HG03460 (cell line): ENCODE data around the gene ADAM23.

Source experiments
- ATAC-seq: cut with Tn5 transposase; IDR thresholded peaks from one replicate; pipeline ENCODE4 v1.9.1; 2021; ENCODE audit not compliant: unreplicated experiment

Gene ADAM23

GRCh38 chr2:206561962-206562361 is 118.6 kb downstream of the ADAM23 start:
- ATAC-seq, result no peak

- ATAC-seq, result no peak
These were observed 119.0 kb downstream of the ADAM23 start for GRCh38 chr2:206562375-206562774.

- no peak for ATAC-seq
These were observed 120.0 kb downstream of the ADAM23 start for GRCh38 chr2:206563374-206563773.

GRCh38 chr2:206565666-206566065 is 122.3 kb downstream of the ADAM23 start:
- no peak for ATAC-seq

GRCh38 chr2:206569470-206569869 is 126.1 kb downstream of the ADAM23 start:
- no peak for ATAC-seq

GRCh38 chr2:206570199-206570598 is 126.9 kb downstream of the ADAM23 start:
- ATAC-seq, result no peak

DNA sequence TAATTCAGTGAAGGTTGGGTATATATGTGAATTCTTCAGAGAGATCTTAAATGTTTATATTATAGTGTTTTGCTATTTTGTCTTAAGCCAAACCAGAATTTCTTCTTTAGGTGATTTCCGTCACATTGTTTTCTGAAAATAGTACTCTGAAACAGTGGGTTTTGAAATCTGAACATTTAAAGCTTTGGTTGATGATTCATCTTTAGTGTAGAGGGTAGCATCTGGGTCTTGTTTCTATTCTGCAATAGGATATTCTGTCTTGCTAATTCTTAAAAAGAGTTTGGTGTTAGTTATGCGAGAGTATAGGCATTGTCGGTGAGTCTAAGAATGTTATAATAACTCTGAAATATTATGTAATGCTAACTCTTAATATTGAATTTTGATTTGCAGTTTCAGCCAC is 129.4 kb downstream of the ADAM23 start:
- no peak for ATAC-seq

DNA sequence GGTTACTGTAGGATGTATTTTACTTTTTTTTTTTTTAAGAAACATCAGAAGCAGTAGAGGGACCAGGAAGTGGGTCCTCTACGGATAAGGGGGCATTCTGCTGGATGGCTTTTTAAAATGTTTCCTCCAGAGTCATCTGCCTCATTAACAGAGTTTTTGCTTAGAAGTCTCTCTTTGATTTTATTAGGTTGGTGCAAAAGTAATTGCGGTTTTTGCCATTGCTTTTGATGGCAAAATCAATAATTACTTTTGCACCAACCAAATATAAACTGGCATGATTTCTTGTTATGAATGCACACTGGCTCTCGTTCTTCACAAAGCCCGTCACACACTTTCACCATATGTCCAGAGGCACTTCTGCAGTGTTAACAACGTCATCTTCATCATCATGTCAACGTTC is 130.5 kb downstream of the ADAM23 start:
- no peak for ATAC-seq

GRCh38 chr2:206584323-206585116 is 141.2 kb downstream of the ADAM23 start:
- ATAC-seq, result no peak

GRCh38 chr2:206585335-206585734 is 142.0 kb downstream of the ADAM23 start:
- ATAC-seq, result no peak

GRCh38 chr2:206586609-206587008 is 143.3 kb downstream of the ADAM23 start:
- no peak for ATAC-seq

DNA sequence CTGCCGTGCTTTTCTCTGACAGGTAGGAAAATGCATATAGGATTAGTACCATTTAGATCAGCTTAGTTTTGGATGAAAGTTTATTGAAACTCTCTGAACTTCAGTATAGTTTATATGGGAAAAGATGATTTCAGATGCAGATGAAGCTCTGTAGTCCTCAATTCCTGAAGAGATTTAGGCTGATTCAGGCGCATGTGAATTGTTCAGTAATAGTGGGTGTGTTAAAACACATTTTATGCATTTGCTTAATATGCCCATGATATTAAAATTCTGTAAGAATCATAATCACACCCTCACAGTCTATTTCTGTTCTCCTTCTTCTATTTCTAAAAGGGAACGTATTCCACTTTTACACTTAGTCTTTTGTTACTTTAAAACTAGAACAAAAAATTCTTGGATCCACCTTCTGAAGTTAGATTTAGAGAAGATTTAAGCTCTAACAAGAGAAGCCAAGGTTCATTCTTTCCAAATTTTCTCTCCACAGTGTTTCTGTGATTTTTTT is 154.4 kb downstream of the ADAM23 start:
- no peak for ATAC-seq

DNA sequence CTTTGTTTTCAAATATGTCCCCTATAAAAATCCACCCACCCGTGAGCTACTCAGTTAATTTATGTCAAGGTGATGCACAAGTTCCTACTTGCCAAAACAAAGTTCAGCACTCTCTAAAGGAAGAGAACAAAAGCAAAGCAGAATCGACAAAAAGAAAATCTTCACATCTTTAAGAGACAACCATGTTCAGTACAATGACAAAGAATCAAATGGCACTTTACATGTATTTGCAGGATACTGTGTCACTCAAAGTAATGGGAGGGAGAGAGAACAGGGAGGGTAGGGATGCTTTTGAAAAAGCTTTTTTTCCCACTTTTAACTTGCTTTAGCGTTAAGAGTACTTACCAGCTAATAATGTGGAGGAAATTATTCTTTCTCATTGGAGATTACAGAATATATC is 159.9 kb downstream of the ADAM23 start:
- no peak for ATAC-seq

- ATAC-seq, result no peak
These were observed 167.1 kb downstream of the ADAM23 start for GRCh38 chr2:206610451-206610850.

GRCh38 chr2:206611191-206611590 is 167.9 kb downstream of the ADAM23 start:
- ATAC-seq, result no peak

DNA sequence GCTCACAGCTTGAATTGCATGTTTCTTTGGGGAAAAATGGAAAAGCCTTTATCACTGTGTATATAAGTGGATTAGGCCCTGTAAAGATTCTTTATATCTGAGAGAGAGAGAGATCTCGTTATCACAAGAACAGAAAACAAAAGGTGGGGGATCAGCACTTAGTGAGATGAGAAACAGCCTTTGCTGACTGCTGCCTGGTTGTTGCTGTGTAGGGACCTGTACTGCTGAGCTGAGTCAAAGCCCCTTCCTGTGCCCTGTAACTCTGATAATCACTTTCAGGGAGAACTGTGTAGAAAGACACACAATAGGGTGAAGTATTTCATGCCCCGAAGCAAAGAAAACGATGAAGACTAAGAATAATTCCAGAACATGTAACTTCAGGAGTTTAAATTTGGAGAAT is 168.4 kb downstream of the ADAM23 start:
- ATAC-seq, result no peak

GRCh38 chr2:206614811-206615210 is 171.5 kb downstream of the ADAM23 start:
- ATAC-seq, result no peak

GRCh38 chr2:206615417-206616089 is 172.2 kb downstream of the ADAM23 start:
- no peak for ATAC-seq

DNA sequence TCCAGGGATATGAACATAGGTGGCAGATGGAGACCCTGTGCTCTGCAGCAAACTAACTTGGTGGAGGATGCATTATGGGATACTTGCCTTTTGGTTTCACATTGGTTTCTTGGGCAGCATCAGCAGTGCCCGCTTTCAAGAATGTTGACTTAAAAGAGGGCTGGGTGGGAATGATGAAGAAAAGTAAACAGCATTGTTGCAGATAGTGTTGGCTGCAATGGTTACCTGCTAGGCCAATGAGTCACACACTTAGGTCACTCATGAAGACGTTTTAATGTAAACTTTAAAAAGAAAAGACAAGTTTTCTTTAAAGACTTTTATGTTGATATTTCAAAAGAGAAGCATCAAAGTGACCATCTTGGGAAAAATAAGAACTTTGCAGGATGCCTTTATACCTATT is 172.8 kb downstream of the ADAM23 start:
- ATAC-seq, result no peak

DNA sequence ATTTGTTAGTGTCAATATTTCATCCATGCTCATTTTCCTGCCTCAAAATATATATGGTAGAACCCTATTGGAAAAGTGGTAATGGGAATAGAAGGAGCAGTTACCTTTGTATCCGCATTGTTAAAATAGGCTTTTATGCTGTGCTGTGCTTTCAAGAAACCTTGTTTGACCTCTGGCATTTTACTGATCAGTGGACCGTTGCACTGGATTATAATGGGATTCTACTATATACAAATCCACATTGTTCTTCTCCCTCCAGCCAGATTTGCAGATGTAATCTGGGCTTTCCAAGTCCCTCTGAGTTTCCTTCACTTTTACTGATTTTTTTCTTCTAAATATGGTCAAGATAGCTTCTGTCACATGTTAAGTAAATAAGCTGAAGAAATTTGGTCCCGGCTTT is 175.7 kb downstream of the ADAM23 start:
- ATAC-seq, result no peak

DNA sequence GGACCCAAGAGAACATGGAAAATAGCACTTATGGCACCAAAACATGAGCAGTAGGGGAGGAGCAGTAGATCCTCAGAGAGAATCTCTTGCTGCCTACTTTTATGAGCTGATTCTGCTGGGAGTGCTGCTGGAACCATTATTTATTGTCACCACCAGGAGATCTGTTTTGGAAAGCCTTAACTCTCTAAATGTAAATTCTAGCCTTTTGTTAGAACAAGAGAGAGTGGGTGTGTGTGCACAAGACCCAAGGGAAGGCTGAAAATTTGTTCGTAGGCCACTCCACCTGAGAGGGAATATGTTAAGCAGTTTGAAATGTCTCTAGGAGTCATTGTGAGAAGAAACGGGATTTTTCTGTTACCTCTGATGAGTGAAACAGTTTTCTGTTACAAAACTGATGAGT is 182.8 kb downstream of the ADAM23 start:
- ATAC-seq, result no peak

- ATAC-seq, result no peak
These were observed 184.3 kb downstream of the ADAM23 start for GRCh38 chr2:206627632-206628031.
